Endothelial cell of umbilical vein (primary cell): ENCODE measurements around the gene C1orf167. TPM values are rescaled to one million over a fixed set of nuclear protein-coding genes. Genes with fewer than 3 reads are reported as not detected.

Experiments
- BruUV-seq: library from RNA; stranded (reverse); fragments of 400-500 nt; replicated peaks from 2 replicates; lab custom pipeline; 2021; lab: Mats Ljungman, UMichigan
- CTCF ChIA-PET: fragments of 300-600, 350-600 bp; sonication (Branson Sonifier 250); formaldehyde crosslinking; loops from one replicate; lab custom pipeline; 2021; ENCODE audit warnings: antibody characterized with exemption, inconsistent platforms; lab: Charles Lee
- POLR2A ChIA-PET: fragments of 300-600, 350-600 bp; sonication (Branson Sonifier 250); formaldehyde crosslinking; loops from one replicate; lab custom pipeline; 2021; ENCODE audit warnings: antibody characterized with exemption, inconsistent platforms; lab: Charles Lee
- DNase-seq: peaks from one replicate; pipeline ENCODE4 v3.0.0-alpha.2; 2011; ENCODE audit warnings: low read depth, low spot score
- FAIRE-seq: peaks from 2 replicates; lab custom pipeline; 2011; peaks lifted over from hg19 to GRCh38; lab: Jason Lieb, UNC
- H2AFZ ChIP-seq: 2 replicates; pipeline ENCODE4 v1.6.0; 2012; ENCODE audit warnings: low read depth, low read length, control low read depth, inconsistent platforms
- H3K27ac ChIP-seq: 2 replicates; pipeline ENCODE4 v1.5.1; 2011; ENCODE audit warnings: low read depth, mild to moderate bottlenecking, control low read depth, low read length, moderate library complexity; ENCODE audit not compliant: insufficient read depth
- H3K27me3 ChIP-seq, 2 experiments: 2 replicates each; pipeline versions ENCODE4 v1.6.0 to v1.6.1; 2011; ENCODE audit warnings: low read length in 2 of 2, mixed read lengths in 1 of 2; ENCODE audit not compliant: control insufficient read depth in 2 of 2, insufficient read depth in 2 of 2
- H3K36me3 ChIP-seq, 2 experiments: 2 replicates in 1 of 2; 3 replicates in 1 of 2; pipeline ENCODE4 v1.5.1; 2011; ENCODE audit warnings: low read length in 2 of 2, mild to moderate bottlenecking in 1 of 2, moderate library complexity in 1 of 2; ENCODE audit not compliant: control insufficient read depth in 2 of 2, insufficient read depth in 2 of 2; ENCODE audit errors: extremely low read depth in 1 of 2
- H3K4me1 ChIP-seq: 3 replicates; pipeline ENCODE4 v1.5.1; 2011; ENCODE audit warnings: mild to moderate bottlenecking, low read length; ENCODE audit not compliant: control insufficient read depth, insufficient read depth; ENCODE audit errors: extremely low read depth
- H3K4me2 ChIP-seq: 2 replicates; pipeline ENCODE4 v1.6.1; 2011; ENCODE audit warnings: low read length, control low read depth, mixed read lengths; ENCODE audit not compliant: insufficient read depth
- H3K4me3 ChIP-seq, 3 experiments: fragments of 200-600 bp in 1 of 3; sonication (generic), shearing (Covaris generic) in 1 of 3; replicated peaks in 1 of 3; 2 replicates each; pipeline ENCODE4 v1.5.1; 2011 to 2016; ENCODE audit warnings: control low read depth in 3 of 3, low read length in 3 of 3, mild to moderate bottlenecking in 2 of 3, inconsistent platforms in 1 of 3, low read depth in 1 of 3, moderate library complexity in 1 of 3; ENCODE audit not compliant: insufficient read depth in 1 of 3
- H3K79me2 ChIP-seq: 2 replicates; pipeline ENCODE4 v1.6.0; 2012; ENCODE audit warnings: low read length, inconsistent platforms; ENCODE audit not compliant: control insufficient read depth, insufficient read depth
- H3K9ac ChIP-seq: replicated peaks from 2 replicates; pipeline ENCODE3; 2011; ENCODE audit warnings: low read length, control low read depth; ENCODE audit not compliant: insufficient read depth; ENCODE audit errors: extremely low read depth
- H3K9me1 ChIP-seq: replicated peaks from 3 replicates; pipeline ENCODE4 v1.6.0; 2011; ENCODE audit warnings: mild to moderate bottlenecking, low read length; ENCODE audit not compliant: control insufficient read depth, insufficient read depth; ENCODE audit errors: extremely low read depth
- H3K9me3 ChIP-seq: replicated peaks from 2 replicates; pipeline ENCODE4 v1.5.1; 2012; ENCODE audit warnings: low read length, inconsistent platforms; ENCODE audit not compliant: control insufficient read depth, insufficient read depth
- H4K20me1 ChIP-seq: replicated peaks from 2 replicates; pipeline ENCODE3; 2011; ENCODE audit warnings: mild to moderate bottlenecking, low read length; ENCODE audit not compliant: control insufficient read depth, insufficient read depth; ENCODE audit errors: extremely low read depth
- CTCF ChIP-seq, 2 donors: IDR thresholded peaks; 1 replicate in 1 of 2; 2 replicates in 1 of 2; pipeline ENCODE4 v1.5.1; 2011; ENCODE audit warnings: low read length in 2 of 2, mild to moderate bottlenecking in 2 of 2, moderate library complexity in 2 of 2, control low read depth in 1 of 2, inconsistent platforms in 1 of 2, low read depth in 1 of 2; ENCODE audit not compliant: insufficient read depth in 1 of 2; ENCODE audit errors: extremely low read depth in 1 of 2
- EZH2 ChIP-seq: IDR thresholded peaks from 2 replicates; pipeline ENCODE4 v1.6.1; 2012; ENCODE audit warnings: borderline replicate concordance, low read depth, mild to moderate bottlenecking, moderate library complexity, low read length, inconsistent platforms; ENCODE audit not compliant: severe bottlenecking
- FOS ChIP-seq: IDR thresholded peaks from 2 replicates; pipeline ENCODE4 v1.6.1; 2011; ENCODE audit warnings: mild to moderate bottlenecking, low read length, moderate library complexity, borderline replicate concordance; ENCODE audit not compliant: insufficient read depth
- GATA2 ChIP-seq: IDR thresholded peaks from 2 replicates; pipeline ENCODE4 v1.7.0; 2011; ENCODE audit warnings: low read depth, mild to moderate bottlenecking, moderate library complexity, mixed read lengths, low read length; ENCODE audit not compliant: insufficient read length, insufficient read depth
- JUN ChIP-seq: IDR thresholded peaks from 2 replicates; pipeline ENCODE4 v1.6.1; 2011; ENCODE audit warnings: borderline replicate concordance, low read depth; ENCODE audit not compliant: insufficient read length, insufficient read depth
- MAX ChIP-seq: IDR thresholded peaks from 2 replicates; pipeline ENCODE4 v1.6.1; 2011; ENCODE audit not compliant: insufficient read depth, insufficient read length
- MYC ChIP-seq: IDR thresholded peaks from one replicate; pipeline ENCODE4 v1.6.1; 2011; ENCODE audit warnings: mild to moderate bottlenecking, low read depth, low read length
- POLR2A ChIP-seq: IDR thresholded peaks from 2 replicates; pipeline ENCODE4 v1.6.1; 2012; ENCODE audit warnings: low read depth, mild to moderate bottlenecking, control low read depth, low read length
- POLR2AphosphoS5 ChIP-seq: IDR thresholded peaks from 2 replicates; pipeline ENCODE4 v1.6.1; 2012; ENCODE audit warnings: low read depth, mild to moderate bottlenecking, control low read depth, low read length, moderate library complexity; ENCODE audit not compliant: insufficient read depth
- dilution Hi-C: fragments of 300-500 bp; cut with MboI; formaldehyde crosslinking; loops from one replicate; pipeline ENCODE4 v1.15.0; 2019; ENCODE audit warnings: low sequenced_read_pairs; ENCODE audit not compliant: extremely low pct_ligation_motif_present
- intact Hi-C: fragments of 100-400 bp; cut with micrococcal nuclease; formaldehyde crosslinking; loops from one replicate; pipeline ENCODE4 v1.10.0; 2022
- polyA plus RNA-seq, 4 experiments: library from polyadenylated mRNA; depleted of rRNA in 3 of 4; stranded (reverse) in 3 of 4; unstranded in 1 of 4; fragments of >200 nt; gene quantifications; 2 replicates each; pipeline versions ENCODE4 v1.2.1 to v1.2.3, GENCODE V29; 2011 to 2012; ENCODE audit warnings: missing spikeins in 1 of 4
- total RNA-seq: library from RNA; stranded (reverse); gene quantifications from 2 replicates; pipeline ENCODE4 v1.2.3, GENCODE V29; 2021

Gene C1orf167
- total and polyA plus RNA-seq, 2 donors (not counting 3 experiments of a cell fraction or from before 2014, with no cell fraction given): not detected

DNA sequence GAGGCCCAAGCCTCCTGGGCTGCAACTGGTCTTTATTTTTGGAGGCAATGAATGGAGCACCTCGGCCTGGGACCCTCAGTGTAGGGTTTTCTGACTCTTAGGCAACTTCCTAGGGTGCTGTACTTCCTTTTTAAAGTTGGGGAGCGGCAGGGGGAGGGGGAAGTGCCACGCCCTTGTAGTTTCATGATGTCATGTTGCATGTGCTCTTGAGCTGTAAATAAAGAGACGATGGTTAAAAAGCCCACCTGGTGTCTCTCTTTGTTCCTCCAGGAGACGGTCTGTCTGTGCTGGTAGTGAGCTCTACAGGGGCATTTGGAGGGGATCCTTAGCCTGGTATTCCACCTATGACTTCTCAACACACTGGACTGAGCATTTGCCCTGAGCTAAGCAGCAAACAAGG lies 36.4 kb upstream of the C1orf167 start:
- CTCF ChIA-PET: interaction anchor here (0.6 to 1.5 kb wide), 3 partner anchors 14 to 834 kb away, joined by 3 to 4 read pairs (median 3); no protein-coding TSS in a partner anchor
- Histone ChIP-seq H3K4me3 (no peak overlapping the region), H4K20me1 (no peaks in the 10 kb centered on the region), H3K9me1 (no peaks in the 10 kb centered on the region), H3K27ac (no peak overlapping the region), H2AFZ (no peak overlapping the region), H3K27me3 (peaks cover 0 to 4% of the 10 kb centered on the region in 2 experiments), H3K9ac (no peak overlapping the region), H3K36me3 (no peaks in the 10 kb centered on the region), H3K4me2 (no peak overlapping the region), H3K4me1 (peaks cover 8% of the 10 kb centered on the region), H3K79me2 (no peaks in the 10 kb centered on the region), H3K9me3 (no peaks in the 10 kb centered on the region)
- FAIRE-seq (no peak), DNase-seq (no peak)
- dilution Hi-C loops: no loop called here
- POLR2A ChIA-PET: interaction anchor here (0.6 kb wide), 1 partner anchor 76 kb away, joined by 9 read pairs; no protein-coding TSS in a partner anchor
- TF ChIP-seq MAX: no peak
- no peak for TF ChIP-seq POLR2AphosphoS5
- TF ChIP-seq EZH2: no peak
- TF ChIP-seq FOS: no peak
- TF ChIP-seq GATA2: no peak
- TF ChIP-seq CTCF (IDR thresholded peaks at IDR 0.05; ENCODE audit: extremely low read depth in 1 of 2, insufficient read depth in 1 of 2, low read depth in 1 of 2, low read length in 2 of 2): no peak
- no peak for TF ChIP-seq POLR2A
- no peak for TF ChIP-seq MYC
- no peak for TF ChIP-seq JUN
- intact Hi-C loops: no loop called here
- no TSS peak for BruUV-seq
